ENCODE measurements around the gene CMC2.

DNA sequence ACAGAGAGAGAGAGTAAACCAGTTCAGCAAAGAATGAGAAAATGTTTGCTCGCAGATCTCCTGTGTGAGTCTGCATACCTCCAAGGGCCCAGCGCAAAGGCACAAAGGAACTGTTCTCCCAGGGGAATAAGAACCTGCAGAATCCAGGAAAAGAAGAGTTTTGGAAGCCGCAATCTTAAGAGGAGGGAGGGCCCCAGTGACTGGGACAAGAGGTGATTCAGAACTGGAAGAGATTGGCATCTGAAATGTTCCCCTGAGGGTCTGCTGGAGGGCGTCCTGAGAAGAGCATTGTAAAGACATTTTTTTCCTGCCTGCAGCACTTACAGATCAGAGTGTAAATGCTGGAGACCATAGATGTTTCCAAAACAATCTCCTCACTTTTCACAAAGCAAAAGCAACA is 35.0 kb upstream of the CMC2 start:
- TF ChIP-seq EZH2phosphoT487 (IDR thresholded peaks at IDR 0.05; ENCODE audit: low read length) (no peak), EZH2 (optimal IDR thresholded peaks at IDR 0.05; ENCODE audit: low read depth, low read length) (no peak)
- TF ChIP-seq, protein P1, sequence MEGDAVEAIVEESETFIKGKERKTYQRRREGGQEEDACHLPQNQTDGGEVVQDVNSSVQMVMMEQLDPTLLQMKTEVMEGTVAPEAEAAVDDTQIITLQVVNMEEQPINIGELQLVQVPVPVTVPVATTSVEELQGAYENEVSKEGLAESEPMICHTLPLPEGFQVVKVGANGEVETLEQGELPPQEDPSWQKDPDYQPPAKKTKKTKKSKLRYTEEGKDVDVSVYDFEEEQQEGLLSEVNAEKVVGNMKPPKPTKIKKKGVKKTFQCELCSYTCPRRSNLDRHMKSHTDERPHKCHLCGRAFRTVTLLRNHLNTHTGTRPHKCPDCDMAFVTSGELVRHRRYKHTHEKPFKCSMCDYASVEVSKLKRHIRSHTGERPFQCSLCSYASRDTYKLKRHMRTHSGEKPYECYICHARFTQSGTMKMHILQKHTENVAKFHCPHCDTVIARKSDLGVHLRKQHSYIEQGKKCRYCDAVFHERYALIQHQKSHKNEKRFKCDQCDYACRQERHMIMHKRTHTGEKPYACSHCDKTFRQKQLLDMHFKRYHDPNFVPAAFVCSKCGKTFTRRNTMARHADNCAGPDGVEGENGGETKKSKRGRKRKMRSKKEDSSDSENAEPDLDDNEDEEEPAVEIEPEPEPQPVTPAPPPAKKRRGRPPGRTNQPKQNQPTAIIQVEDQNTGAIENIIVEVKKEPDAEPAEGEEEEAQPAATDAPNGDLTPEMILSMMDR (IDR thresholded peaks at IDR 0.05; ENCODE audit: low read length), result no peak
